ENCODE results near the gene SSTR5. TPM values are rescaled to one million over a fixed set of nuclear protein-coding genes. Genes with fewer than 3 reads are reported as not detected.

SSTR5 gene
- total RNA-seq, 1 donor from 2014 or later = 22.6 TPM

- intact Hi-C loops (cut with micrococcal nuclease) = no loop called here
- peaks cover 96% of the 10 kb centered on the region for H3K27me3 ChIP-seq (ENCODE audit: low read depth)
- H3K36me3 ChIP-seq = no peaks in the 10 kb centered on the region
- H3K9me3 ChIP-seq (replicated peaks) = no peaks in the 10 kb centered on the region
- no peak overlapping the region for H3K27ac ChIP-seq (replicated peaks)
- DNase-seq = no peak
- no peak overlapping the region for H3K4me3 ChIP-seq
- H3K4me1 ChIP-seq = peaks cover 27% of the 10 kb centered on the region
- no peak for TF ChIP-seq CTCF (IDR thresholded peaks at IDR 0.05; ENCODE audit: borderline replicate concordance)
Measured at GRCh38 chr16:1049113-1049975, 23.2 kb upstream of the SSTR5 start.

GRCh38 chr16:1049976-1050247 lies 22.6 kb upstream of the SSTR5 start:
- no peaks in the 10 kb centered on the region for H3K9me3 ChIP-seq (replicated peaks)
- peaks cover 96% of the 10 kb centered on the region for H3K27me3 ChIP-seq (ENCODE audit: low read depth)
- no peak overlapping the region for H3K27ac ChIP-seq (replicated peaks)
- peaks cover 26% of the 10 kb centered on the region for H3K4me1 ChIP-seq
- H3K4me3 ChIP-seq = no peak overlapping the region
- intact Hi-C loops (cut with micrococcal nuclease) = loop anchor here (10.0 kb wide), 1 partner anchor 235 kb away; no protein-coding TSS in a partner anchor
- H3K36me3 ChIP-seq = no peaks in the 10 kb centered on the region
- no peak for DNase-seq
- TF ChIP-seq CTCF (IDR thresholded peaks at IDR 0.05; ENCODE audit: borderline replicate concordance) = no peak

GRCh38 chr16:1050516-1050915 lies 22.0 kb upstream of the SSTR5 start:
- intact Hi-C loops (cut with micrococcal nuclease) = loop anchor here (10.0 kb wide), 1 partner anchor 236 kb away; no protein-coding TSS in a partner anchor
- peaks cover 25% of the 10 kb centered on the region for H3K4me1 ChIP-seq
- no peak overlapping the region for H3K27ac ChIP-seq (replicated peaks)
- TF ChIP-seq CTCF (IDR thresholded peaks at IDR 0.05; ENCODE audit: borderline replicate concordance) = no peak
- H3K36me3 ChIP-seq = no peaks in the 10 kb centered on the region
- no peaks in the 10 kb centered on the region for H3K9me3 ChIP-seq (replicated peaks)
- H3K27me3 ChIP-seq (ENCODE audit: low read depth) = peaks cover 96% of the 10 kb centered on the region
- DNase-seq = no peak
- no peak overlapping the region for H3K4me3 ChIP-seq

- Histone ChIP-seq H3K27ac (replicated peaks) (no peak overlapping the region), H3K4me3 (no peak overlapping the region), H3K36me3 (no peaks in the 10 kb centered on the region), H3K9me3 (replicated peaks) (no peaks in the 10 kb centered on the region), H3K4me1 (peaks cover 23% of the 10 kb centered on the region), H3K27me3 (ENCODE audit: low read depth) (peaks cover 96% of the 10 kb centered on the region)
- no peak for TF ChIP-seq CTCF (IDR thresholded peaks at IDR 0.05; ENCODE audit: borderline replicate concordance)
- intact Hi-C loops (cut with micrococcal nuclease) = loop anchor here (10.0 kb wide), 1 partner anchor 236 kb away; no protein-coding TSS in a partner anchor
- DNase-seq = no peak
Measured at GRCh38 chr16:1050921-1051320, 21.6 kb upstream of the SSTR5 start.

GRCh38 chr16:1051446-1051845 lies 21.1 kb upstream of the SSTR5 start:
- DNase-seq = no peak
- peaks cover 4% of the 10 kb centered on the region for H3K9me3 ChIP-seq (replicated peaks)
- intact Hi-C loops (cut with micrococcal nuclease) = loop anchor here (10.0 kb wide), 1 partner anchor 237 kb away; no protein-coding TSS in a partner anchor
- H3K27me3 ChIP-seq (ENCODE audit: low read depth) = peaks cover 93% of the 10 kb centered on the region
- H3K36me3 ChIP-seq = no peaks in the 10 kb centered on the region
- H3K27ac ChIP-seq (replicated peaks) = no peak overlapping the region
- H3K4me1 ChIP-seq = peaks cover 19% of the 10 kb centered on the region
- no peak for TF ChIP-seq CTCF (IDR thresholded peaks at IDR 0.05; ENCODE audit: borderline replicate concordance)
- no peak overlapping the region for H3K4me3 ChIP-seq

Measured in left ventricle myocardium inferior (tissue), 1 donor.